Hepatocyte (in vitro differentiated cells): ENCODE measurements around the gene PDLIM5. TPM values are rescaled to one million over a fixed set of nuclear protein-coding genes. Genes with fewer than 3 reads are reported as not detected.

ENCODE experiments used
- DNase-seq: peaks from one replicate; pipeline ENCODE4 v3.0.0-alpha.2; 2016; ENCODE audit warnings: low spot score
- H2AFZ ChIP-seq: fragments of 200-600 bp; sonication (generic); 2 replicates; pipeline ENCODE4 v1.6.0; 2016; ENCODE audit warnings: antibody characterized with exemption, mild to moderate bottlenecking
- H3K27ac ChIP-seq: fragments of 200-600 bp; sonication (generic); 2 replicates; pipeline ENCODE4 v1.5.1; 2016; ENCODE audit warnings: mild to moderate bottlenecking
- H3K27me3 ChIP-seq: fragments of 200-600 bp; sonication (generic); 2 replicates; pipeline ENCODE4 v1.6.1; 2016
- H3K36me3 ChIP-seq: fragments of 200-600 bp; sonication (generic); replicated peaks from 2 replicates; pipeline ENCODE4 v1.5.1; 2016; ENCODE audit warnings: low read depth; ENCODE audit not compliant: insufficient read depth
- H3K4me1 ChIP-seq: fragments of 200-600 bp; sonication (generic); 2 replicates; pipeline ENCODE4 v1.5.1; 2016; ENCODE audit warnings: mild to moderate bottlenecking, moderate library complexity; ENCODE audit not compliant: insufficient read depth
- H3K4me2 ChIP-seq: fragments of 200-600 bp; sonication (generic); 2 replicates; pipeline ENCODE4 v1.6.0; 2016
- H3K4me3 ChIP-seq: fragments of 200-600 bp; sonication (generic); 2 replicates; pipeline ENCODE4 v1.5.1; 2016; ENCODE audit warnings: mild to moderate bottlenecking
- H3K79me2 ChIP-seq: fragments of 200-600 bp; sonication (generic); 2 replicates; pipeline ENCODE4 v1.6.0; 2017; ENCODE audit warnings: mild to moderate bottlenecking
- H3K9me2 ChIP-seq: fragments of 200-600 bp; sonication (generic); replicated peaks from 2 replicates; pipeline ENCODE4 v1.6.0; 2017; ENCODE audit warnings: mild to moderate bottlenecking; ENCODE audit not compliant: insufficient read depth
- H3K9me3 ChIP-seq: fragments of 200-600 bp; sonication (generic); 2 replicates; pipeline ENCODE4 v1.5.1; 2016; ENCODE audit warnings: low read depth, mild to moderate bottlenecking
- H4K20me1 ChIP-seq: fragments of 200-600 bp; sonication (generic); 2 replicates; pipeline ENCODE4 v1.6.0; 2016; ENCODE audit warnings: mild to moderate bottlenecking; ENCODE audit not compliant: insufficient read depth, poor library complexity, severe bottlenecking
- CTCF ChIP-seq: fragments of 200-600 bp; sonication (generic); IDR thresholded peaks from 2 replicates; pipeline ENCODE4 v1.5.1; 2016; ENCODE audit warnings: antibody characterized with exemption, mild to moderate bottlenecking; ENCODE audit not compliant: poor library complexity
- EZH2 ChIP-seq: fragments of 200-600 bp; sonication (generic); IDR thresholded peaks from 2 replicates; pipeline ENCODE4 v1.6.1; 2016; ENCODE audit warnings: antibody characterized with exemption, mild to moderate bottlenecking, borderline replicate concordance
- EZH2phosphoT487 ChIP-seq: fragments of 200-600 bp; sonication (generic); IDR thresholded peaks from one replicate; pipeline ENCODE4 v1.6.1; 2018; ENCODE audit warnings: antibody characterized with exemption, mild to moderate bottlenecking, low read depth, moderate library complexity; ENCODE audit not compliant: unreplicated experiment, severe bottlenecking
- WGBS: methylation state at CpG from one replicate; pipeline ENCODE4 v1.1.6; 2016; ENCODE audit warnings: low lambda C conversion rate; ENCODE audit errors: missing lambda C conversion rate; 5-methylcytosine and 5-hydroxymethylcytosine counted together
- polyA plus RNA-seq: library from polyadenylated mRNA; unstranded; fragments of >200 nt; fragmentation: Nextera tagmentation; extraction: Ambion mirVana; gene quantifications from 2 replicates; pipeline ENCODE4 v1.2.1, GENCODE V29; 2016
- total RNA-seq: library from RNA; depleted of rRNA; stranded (reverse); fragments of >200 nt; gene quantifications from 2 replicates; pipeline ENCODE4 v1.2.3, GENCODE V29; 2014

The PDLIM5 gene
- total and polyA plus RNA-seq, 2 experiments from 2014 or later, result 97.1 to 121 TPM

- Histone ChIP-seq H3K9me2 (no peaks in the 10 kb centered on the region), H3K4me2 (peak overlapping the region; percentile 80), H3K27me3 (no peaks in the 10 kb centered on the region), H3K27ac (peak overlapping the region; percentile 97), H3K4me3 (no peak overlapping the region), H3K9me3 (no peaks in the 10 kb centered on the region), H2AFZ (no peak overlapping the region), H3K36me3 (no peaks in the 10 kb centered on the region), H3K4me1 (peaks cover 41% of the 10 kb centered on the region), H4K20me1 (no peaks in the 10 kb centered on the region), H3K79me2 (peaks cover 68% of the 10 kb centered on the region)
- whole genome bisulfite sequencing, result 44% methylated on average over 3 of the region's 3 CpGs
- TF ChIP-seq CTCF (no peak), EZH2 (no peak), EZH2phosphoT487 (no peak)
- DNase-seq, result peak; percentile 70
Observed at GRCh38 chr4:94455081-94455480, 3.3 kb downstream of the PDLIM5 start.

GRCh38 chr4:94457692-94458106, 6.0 kb downstream of the PDLIM5 start:
- Histone ChIP-seq H3K4me2 (peak overlapping the region; percentile 34), H3K9me3 (no peaks in the 10 kb centered on the region), H3K4me3 (no peak overlapping the region), H3K27ac (no peak overlapping the region), H3K27me3 (no peaks in the 10 kb centered on the region), H3K36me3 (no peaks in the 10 kb centered on the region), H4K20me1 (no peaks in the 10 kb centered on the region), H3K9me2 (no peaks in the 10 kb centered on the region), H2AFZ (no peak overlapping the region), H3K79me2 (peaks cover 87% of the 10 kb centered on the region), H3K4me1 (peaks cover 35% of the 10 kb centered on the region)
- no peak for DNase-seq
- TF ChIP-seq EZH2phosphoT487 (no peak), EZH2 (no peak), CTCF (no peak)
- 7% methylated on average over 1 of the region's 1 CpG for WGBS

GRCh38 chr4:94458682-94459081, 6.9 kb downstream of the PDLIM5 start:
- Histone ChIP-seq H3K9me3 (no peaks in the 10 kb centered on the region), H2AFZ (no peak overlapping the region), H3K27me3 (no peaks in the 10 kb centered on the region), H3K27ac (peak overlapping the region; percentile 70), H3K4me1 (peaks cover 35% of the 10 kb centered on the region), H4K20me1 (no peaks in the 10 kb centered on the region), H3K36me3 (no peaks in the 10 kb centered on the region), H3K4me3 (no peak overlapping the region), H3K4me2 (peak overlapping the region; percentile 34), H3K9me2 (no peaks in the 10 kb centered on the region), H3K79me2 (peaks cover 90% of the 10 kb centered on the region)
- DNase-seq, result no peak
- TF ChIP-seq CTCF, result no peak
- no peak for TF ChIP-seq EZH2
- no peak for TF ChIP-seq EZH2phosphoT487
- WGBS, result 48% methylated on average over 3 of the region's 3 CpGs
